GM18505 (cell line): ENCODE results near the gene TMC3.
"Not testable (repeated sequence)": the region's sequence is repeated elsewhere in the genome, so short reads cannot be mapped to it uniquely, and the experiment has no call there.

Experiments used
- ATAC-seq: cut with Tn5 transposase; IDR thresholded peaks from one replicate; pipeline ENCODE4 v1.9.1; 2021; ENCODE audit not compliant: unreplicated experiment
- POLR2A ChIP-seq: IDR thresholded peaks from 4 replicates; pipeline ENCODE4 v1.6.1; 2011; ENCODE audit warnings: borderline replicate concordance; ENCODE audit not compliant: insufficient read depth, insufficient read length; ENCODE audit errors: extremely low read depth

The TMC3 gene

DNA sequence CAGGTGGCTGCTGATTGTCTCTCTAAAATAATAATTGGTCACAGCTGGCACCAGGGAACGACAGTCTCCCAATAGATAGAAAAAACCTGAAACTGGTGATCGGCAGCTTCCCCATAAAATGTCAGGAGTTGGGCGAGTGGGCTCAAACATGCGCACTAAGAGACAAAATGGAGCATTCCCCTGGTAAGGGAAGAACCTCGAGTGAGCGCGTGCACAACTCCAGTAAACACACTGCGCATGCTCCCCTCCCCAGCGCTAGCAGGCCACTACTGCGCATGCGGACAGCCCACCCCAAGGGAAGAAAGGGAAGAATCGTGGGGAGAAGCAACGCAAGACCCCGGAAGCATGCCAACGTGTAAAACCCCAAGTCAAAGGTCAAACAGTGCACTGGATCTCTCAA lies 42.4 kb downstream of the TMC3 start:
- no peak for TF ChIP-seq POLR2A
- ATAC-seq: no peak

DNA sequence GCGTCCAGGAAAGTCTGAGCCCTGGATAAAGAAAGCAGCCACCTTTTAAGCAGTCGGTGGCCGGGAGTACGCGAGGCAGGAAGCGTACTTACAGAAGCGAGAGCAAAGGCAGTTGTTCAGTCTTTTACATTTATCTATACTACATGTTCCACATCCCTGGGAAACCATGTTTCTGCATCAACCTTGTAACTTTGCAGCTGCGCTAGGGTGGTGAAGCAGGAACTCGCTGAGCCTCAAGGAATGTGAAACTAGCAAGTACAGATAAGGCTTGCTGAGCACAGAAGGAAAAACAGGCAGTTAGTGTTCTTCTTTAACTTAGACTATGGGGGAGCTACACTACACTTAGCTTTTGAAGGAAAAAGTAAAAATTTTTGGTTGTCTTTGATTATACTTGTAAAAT lies 42.9 kb downstream of the TMC3 start:
- ATAC-seq: not testable (repeated sequence)

DNA sequence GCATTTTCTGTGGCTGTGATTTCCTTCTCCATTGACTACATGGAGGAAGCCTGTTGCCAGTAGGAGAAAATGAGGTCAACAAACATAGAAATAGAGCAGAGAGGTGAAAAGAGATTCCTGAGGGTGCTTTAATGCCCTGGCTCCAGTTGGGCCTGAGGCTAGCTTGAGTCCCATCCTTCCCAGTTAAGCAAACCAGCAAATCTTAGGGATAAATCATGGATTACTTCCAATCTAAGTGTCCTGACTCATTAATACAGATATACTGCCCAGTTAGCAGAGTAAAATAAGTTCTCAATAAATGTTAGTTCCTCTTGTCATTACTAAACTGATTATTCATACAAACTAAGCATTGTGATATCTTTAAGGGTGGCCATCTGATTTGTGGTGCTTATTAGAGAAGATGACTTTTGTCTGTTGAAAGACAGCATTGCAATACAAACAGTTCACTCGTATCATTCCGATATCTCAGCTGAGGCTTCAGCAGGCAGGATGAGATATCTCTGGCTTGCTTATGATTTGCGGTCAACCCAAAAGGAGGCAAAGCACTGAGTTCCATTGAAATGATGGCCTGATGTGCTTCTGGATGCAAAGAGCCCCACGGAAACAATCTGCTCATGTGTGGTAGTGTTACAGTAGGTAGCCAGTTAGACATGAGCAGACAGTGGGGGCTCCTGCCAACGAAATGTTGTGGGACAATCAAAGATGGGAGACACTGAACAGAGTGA lies 43.5 kb downstream of the TMC3 start:
- no peak for TF ChIP-seq POLR2A
- ATAC-seq: no peak

DNA sequence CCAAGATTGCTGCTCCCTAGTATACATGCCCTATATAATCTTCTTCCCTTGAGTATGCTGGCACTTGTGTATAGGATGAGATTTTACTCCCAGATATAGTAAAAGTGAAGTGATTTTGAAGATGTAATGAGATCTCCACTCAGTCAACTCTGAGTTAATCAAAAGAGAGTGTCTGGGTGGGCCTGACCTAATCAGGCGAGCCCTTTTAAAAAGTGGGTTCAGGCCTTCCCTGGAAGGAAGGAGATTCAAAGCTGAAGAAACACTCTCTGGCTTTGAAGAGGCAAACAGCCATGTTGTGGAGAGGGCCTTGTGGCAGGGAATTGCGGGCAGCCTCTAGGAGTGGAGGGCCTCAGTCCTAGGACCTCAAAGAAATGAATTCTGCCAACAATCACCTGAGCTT lies 44.6 kb downstream of the TMC3 start:
- no peak for ATAC-seq

DNA sequence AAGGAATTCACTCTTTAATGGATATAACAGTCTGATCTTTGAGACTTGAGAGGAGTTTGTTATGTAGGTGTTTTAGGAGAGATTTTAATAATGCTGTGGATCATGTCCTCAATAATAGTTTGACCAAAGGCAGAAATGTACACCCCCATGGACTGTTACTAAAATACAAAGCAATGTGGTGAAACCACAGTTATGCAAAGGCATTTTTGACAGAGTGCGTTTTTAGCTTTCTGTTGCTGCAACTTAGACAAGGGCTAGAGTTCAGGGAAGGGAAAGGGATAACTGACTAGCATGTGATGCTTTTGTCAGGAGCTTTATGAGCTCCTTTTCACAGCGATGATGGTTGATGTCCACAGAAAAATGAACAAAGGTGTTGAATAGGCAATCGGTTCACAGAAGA lies 46.5 kb downstream of the TMC3 start:
- no peak for ATAC-seq
- no peak for TF ChIP-seq POLR2A

More for the DNA sequence above, 44.6 kb downstream of the TMC3 start:
- no peak for TF ChIP-seq POLR2A

DNA sequence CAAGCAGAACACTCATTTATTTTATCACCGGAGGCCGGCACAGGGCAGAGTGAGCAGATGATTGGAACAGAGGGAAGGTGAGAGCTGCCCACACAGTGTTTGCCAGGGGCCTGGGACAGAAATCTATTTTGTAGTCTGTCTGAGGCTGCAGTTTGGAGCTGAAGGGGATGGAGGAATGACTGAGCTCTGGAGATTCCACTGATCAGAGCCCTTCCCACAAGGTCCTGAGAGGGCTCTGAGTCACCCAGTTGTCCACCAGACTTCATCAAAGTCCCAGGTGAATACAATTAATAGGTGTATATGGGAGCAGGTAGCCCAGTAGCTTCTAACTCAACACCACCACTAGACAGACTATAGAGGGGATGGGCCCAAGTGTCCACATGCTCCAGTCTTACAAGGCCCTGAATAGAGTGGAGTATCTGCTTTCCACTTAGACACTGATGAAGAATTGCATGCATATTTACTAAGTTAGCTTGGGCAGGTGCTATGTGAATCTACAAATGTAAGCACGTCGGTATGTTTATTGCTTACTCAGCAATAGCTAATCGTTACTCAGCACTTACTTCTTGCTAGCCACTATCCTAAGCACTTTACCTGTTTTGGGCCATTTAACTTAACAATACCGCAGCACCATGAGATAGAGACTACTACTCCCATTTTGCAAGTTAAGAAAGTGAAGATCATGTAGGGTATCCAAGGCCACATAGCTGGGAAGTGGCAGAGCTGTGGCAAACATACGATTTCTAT lies 47.4 kb downstream of the TMC3 start:
- ATAC-seq: no peak
- TF ChIP-seq POLR2A: no peak

DNA sequence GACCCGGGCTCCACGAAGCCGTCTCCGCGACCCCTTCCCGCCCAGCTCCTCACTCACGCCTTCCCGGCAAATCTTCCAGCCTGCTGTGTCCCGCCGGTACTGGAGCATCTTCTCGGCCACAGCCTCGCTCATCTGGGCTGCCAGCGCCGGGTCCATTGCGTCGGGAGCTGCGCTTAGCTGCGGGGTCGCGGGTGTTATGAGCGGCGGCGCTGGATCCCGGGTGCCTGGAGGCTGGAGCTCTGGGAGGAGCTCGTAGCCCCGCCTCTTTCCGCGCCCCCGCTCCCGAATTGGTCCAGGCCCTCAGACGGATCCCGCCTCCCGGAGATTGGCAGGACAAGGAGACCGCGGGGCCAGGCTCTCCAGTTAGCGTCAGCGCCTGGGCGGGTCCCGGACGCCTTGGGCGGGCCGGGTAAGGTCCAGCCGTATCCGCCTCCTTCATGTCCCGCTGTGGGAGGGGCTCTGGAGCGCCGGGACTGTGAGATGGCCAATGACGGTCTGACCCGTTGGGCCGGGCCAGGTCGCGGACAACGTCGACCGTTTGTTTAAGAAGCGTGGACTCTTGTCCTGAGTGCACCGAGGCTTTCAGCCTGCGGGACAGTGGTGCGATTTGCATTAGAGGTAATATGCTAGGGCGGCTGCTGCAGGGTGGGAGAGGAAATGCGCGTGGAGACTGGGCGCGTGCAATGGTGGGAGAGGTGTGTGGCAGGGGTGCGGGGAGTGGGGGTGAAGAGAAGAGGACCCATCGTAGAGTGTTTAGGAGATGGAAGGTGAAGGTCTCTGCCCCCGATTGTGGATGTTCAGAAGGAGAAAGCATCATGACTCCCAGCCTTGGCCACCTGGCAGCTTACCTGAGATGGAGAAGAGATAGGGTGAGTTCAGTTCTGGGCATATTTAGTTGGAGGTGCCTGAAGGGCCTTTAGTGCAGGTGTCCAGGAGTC lies 49.8 kb downstream of the TMC3 start, which contains the start of gene STARD5:
Gene STARD5 (minus strand): TSS at position 198 of the 938 bp plus-strand sequence. CDS start 42 bp downstream, at position 156.
- ATAC-seq: peak; percentile 99
- TF ChIP-seq POLR2A: peak; percentile 85

DNA sequence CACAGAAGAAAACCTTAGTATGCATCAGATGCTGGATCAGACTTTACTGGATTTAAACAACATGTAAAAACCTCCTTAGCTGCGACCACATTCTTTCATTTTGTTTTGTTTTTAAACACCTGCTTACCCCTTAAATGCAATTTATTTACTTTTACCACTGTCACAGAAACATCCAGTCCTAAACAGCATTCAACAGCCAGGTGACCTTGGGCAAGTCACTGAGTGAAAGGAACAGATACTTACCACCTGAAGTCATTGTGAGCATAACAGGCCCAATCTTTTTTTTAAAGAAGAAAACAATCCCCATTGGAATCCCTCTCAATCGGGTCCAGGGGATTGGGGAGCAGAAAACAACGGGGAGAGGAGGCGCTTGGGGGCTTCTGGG lies 50.5 kb downstream of the TMC3 start:
- peak; percentile 24 for ATAC-seq

DNA sequence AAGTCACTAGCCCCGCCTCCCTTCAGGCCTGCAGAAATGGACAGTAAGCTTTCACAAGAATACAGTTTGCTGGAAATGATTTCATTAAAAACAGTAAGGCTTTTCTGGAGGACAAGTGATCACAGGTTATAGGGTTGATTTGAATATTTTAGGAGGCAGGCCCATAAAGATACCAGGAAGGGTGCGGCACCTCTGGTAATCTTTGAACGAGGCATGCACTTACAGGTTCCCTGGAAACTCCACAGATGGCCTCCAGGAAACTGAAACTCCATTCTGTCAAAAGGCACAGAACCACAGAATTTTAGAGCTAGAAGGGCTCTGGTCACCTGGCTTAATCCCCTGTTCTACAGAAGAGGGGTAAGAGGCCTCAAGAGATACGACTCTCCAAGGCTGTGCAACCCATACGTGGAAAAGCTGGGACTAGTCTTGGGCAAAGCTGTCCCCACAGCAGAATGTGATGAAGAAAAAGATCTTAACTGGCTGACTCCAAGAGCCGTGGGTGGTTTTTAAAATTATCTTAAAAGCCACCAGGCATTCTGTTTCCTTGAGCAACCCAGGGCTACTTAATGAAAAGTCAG lies 51.2 kb downstream of the TMC3 start:
- no peak for ATAC-seq
- no peak for TF ChIP-seq POLR2A

More for the DNA sequence above, 50.5 kb downstream of the TMC3 start:
- no peak for TF ChIP-seq POLR2A

DNA sequence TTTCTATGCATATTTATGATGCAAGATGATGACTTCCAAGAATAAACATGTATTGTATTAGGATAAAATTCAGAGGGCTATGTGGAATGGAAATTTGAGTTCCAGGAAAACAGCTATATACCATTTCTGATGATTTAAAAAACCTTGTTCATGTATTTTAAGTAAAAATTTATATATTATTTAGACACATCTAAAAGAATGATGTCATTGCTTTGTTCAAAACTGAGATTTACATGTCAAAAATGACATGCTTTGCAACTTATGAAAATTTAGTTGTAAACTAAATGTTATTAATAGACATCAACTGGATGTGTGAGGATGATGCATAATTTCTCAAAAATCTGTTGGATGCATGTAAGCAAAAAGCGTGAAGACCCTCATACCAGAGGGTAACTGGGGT lies 52.3 kb downstream of the TMC3 start:
- no peak for TF ChIP-seq POLR2A
- ATAC-seq: no peak

DNA sequence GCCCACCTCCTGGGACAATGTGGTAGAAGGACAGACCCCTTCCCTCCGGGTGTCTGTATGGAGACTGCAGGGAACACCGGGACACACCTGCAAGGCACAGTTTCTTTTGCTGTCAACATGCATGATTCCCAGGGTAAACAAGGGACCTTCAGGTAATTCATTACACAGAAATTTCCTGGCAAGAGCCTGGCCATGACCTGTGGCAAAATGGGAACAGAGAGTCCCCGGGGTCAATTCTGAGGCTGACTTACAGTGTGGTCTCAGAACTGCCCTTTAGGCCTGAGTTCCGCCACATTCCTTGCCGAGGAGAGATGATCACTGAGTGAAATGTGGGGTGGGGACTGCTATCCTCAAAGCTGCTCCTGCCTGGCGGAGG lies 56.4 kb downstream of the TMC3 start:
- no peak for TF ChIP-seq POLR2A

DNA sequence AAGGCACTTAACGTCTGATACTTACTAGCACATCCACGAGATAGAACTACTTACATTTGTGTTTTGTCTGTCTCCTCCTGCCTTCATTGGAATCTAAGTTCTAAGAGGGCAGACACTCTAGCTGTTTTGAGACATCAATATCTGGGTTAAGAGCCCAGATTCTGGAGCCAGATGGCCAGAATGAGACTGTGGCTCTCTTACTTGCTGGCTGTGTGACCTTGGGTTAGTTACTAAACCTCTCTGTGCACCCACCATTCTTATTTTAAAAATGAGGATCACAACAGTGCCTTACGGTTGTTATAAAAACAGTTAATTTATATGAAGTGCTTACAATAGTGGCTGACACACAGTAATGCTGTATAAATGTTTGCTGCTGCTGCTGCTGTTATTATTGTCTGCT lies 57.7 kb downstream of the TMC3 start:
- no peak for ATAC-seq
- no peak for TF ChIP-seq POLR2A

More for the DNA sequence above, 56.4 kb downstream of the TMC3 start:
- no peak for ATAC-seq

DNA sequence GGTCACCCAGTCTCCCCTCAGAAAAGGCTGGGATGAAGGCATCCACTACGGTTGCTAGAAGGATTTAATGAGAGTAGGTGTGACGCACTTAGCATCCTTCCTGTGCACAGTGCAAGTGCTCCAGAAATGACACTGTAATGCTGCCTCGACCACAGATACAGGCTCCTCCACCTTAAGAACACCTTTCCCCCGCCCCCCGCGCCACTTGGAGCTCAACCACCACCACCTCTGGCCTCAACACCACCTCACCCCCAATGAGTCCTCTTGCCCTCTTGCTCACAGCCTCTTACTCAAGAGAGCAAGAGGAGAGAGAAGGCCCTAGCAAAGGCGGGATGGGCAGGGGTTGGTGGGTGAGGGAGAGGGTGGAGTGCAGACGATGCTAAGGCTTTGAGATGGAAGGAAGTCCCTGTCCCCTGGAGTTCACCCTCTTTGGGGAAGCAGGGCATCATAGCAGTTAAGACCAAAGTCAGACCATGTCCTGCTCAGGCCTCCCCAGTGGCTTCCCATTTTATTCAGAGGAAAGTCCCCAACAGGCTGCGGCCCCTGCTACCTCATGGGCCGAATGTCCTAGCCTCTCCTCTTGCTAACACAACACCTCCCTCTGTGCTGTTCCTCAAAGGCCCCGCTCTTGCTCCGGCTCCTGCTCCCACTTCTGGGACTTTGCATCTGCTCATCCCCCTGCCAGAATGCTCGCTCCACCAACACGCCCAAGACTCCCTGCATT lies 58.4 kb downstream of the TMC3 start:
- no peak for TF ChIP-seq POLR2A
- no peak for ATAC-seq

DNA sequence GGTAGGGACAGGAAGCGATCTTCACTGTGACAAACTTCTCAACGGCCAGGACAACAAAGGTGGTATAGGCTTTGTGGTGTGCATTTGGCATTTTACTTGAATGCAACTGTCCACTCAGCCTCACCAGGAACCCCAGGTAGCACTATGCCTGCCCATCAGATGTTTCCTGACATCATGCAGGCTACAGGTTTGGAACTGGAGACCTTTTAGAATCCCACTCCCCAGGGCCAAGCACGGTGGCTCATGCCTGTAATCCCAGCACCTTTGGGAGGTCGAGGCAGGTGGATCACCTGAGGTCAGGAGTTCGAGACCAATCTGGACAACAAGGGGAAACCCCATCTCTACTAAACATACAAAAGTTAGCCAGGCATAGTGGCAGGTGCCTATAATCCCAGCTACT lies 59.6 kb downstream of the TMC3 start:
- ATAC-seq: no peak
- TF ChIP-seq POLR2A: no peak
